Caco-2 (cell line): ENCODE measurements around the gene MCUB. TPM values are rescaled to one million over a fixed set of nuclear protein-coding genes. Genes with fewer than 3 reads are reported as not detected.

Experiments used
- BruUV-seq: library from RNA; stranded (reverse); fragments of 400-500 nt; replicated peaks from 2 replicates; lab custom pipeline; 2021; lab: Mats Ljungman, UMichigan
- CTCF ChIA-PET: fragments of 300-600 bp; sonication (Branson Sonifier 250); formaldehyde crosslinking; loops from one replicate; lab custom pipeline; 2022; ENCODE audit warnings: antibody characterized with exemption; lab: Charles Lee
- POLR2A ChIA-PET: fragments of 300-600 bp; sonication (Branson Sonifier 250); formaldehyde crosslinking; loops from one replicate; lab custom pipeline; 2022; ENCODE audit warnings: antibody characterized with exemption; lab: Charles Lee
- DNase-seq, 2 experiments: peaks; one replicate each; pipeline versions ENCODE4 v3.0.0 to v3.0.0-alpha.2; 2020 to 2022
- H3K27me3 ChIP-seq: replicated peaks from 2 replicates; pipeline ENCODE4 v1.6.0; 2011; ENCODE audit warnings: low read length; ENCODE audit not compliant: control insufficient read depth, insufficient read depth
- H3K36me3 ChIP-seq: 2 replicates; pipeline ENCODE4 v1.5.1; 2011; ENCODE audit warnings: low read length; ENCODE audit not compliant: control insufficient read depth, insufficient read depth
- H3K4me1 ChIP-seq: fragments of 250-450 bp; sonication (Bioruptor Pico); 2 replicates; pipeline ENCODE4 v1.5.1; 2020; ENCODE audit warnings: mild to moderate bottlenecking
- H3K4me3 ChIP-seq: 2 replicates; pipeline ENCODE4 v1.5.1; 2011; ENCODE audit warnings: low read depth, mild to moderate bottlenecking, control low read depth, low read length
- H3K9me3 ChIP-seq: fragments of 250-450 bp; sonication (Bioruptor Pico); 2 replicates; pipeline ENCODE4 v1.5.1; 2020; ENCODE audit warnings: mild to moderate bottlenecking, moderate library complexity
- H3K27ac Mint-ChIP-seq: one replicate; pipeline ENCODE4 v1.8.0; 2022; ENCODE audit warnings: mixed read lengths; ENCODE audit not compliant: unreplicated experiment
- H3K27me3 Mint-ChIP-seq: one replicate; pipeline ENCODE4 v1.8.0; 2022; ENCODE audit warnings: mixed read lengths; ENCODE audit not compliant: insufficient read depth, unreplicated experiment
- H3K36me3 Mint-ChIP-seq: one replicate; pipeline ENCODE4 v1.8.0; 2022; ENCODE audit warnings: mild to moderate bottlenecking, mixed read lengths; ENCODE audit not compliant: insufficient read depth, unreplicated experiment
- H3K4me1 Mint-ChIP-seq: one replicate; pipeline ENCODE4 v1.8.0; 2022; ENCODE audit warnings: low read depth, mixed read lengths; ENCODE audit not compliant: unreplicated experiment
- H3K4me3 Mint-ChIP-seq: one replicate; pipeline ENCODE4 v1.8.0; 2022; ENCODE audit warnings: mild to moderate bottlenecking, moderate library complexity, mixed read lengths; ENCODE audit not compliant: unreplicated experiment
- H3K9me3 Mint-ChIP-seq: one replicate; pipeline ENCODE4 v1.8.0; 2022; ENCODE audit warnings: mixed read lengths; ENCODE audit not compliant: unreplicated experiment
- CTCF ChIP-seq, 2 experiments: fragments of 200-600 bp in 1 of 2; IDR thresholded peaks; 1 replicate in 1 of 2; 2 replicates in 1 of 2; pipeline versions ENCODE4 v1.5.1 to v1.8.0; 2011 to 2022; ENCODE audit warnings: antibody characterized with exemption in 1 of 2, control low read depth in 1 of 2, inconsistent platforms in 1 of 2, low read depth in 1 of 2, low read length in 1 of 2, mild to moderate bottlenecking in 1 of 2, moderate library complexity in 1 of 2; ENCODE audit not compliant: insufficient read depth in 1 of 2, severe bottlenecking in 1 of 2, unreplicated experiment in 1 of 2
- intact Hi-C: fragments of 100-400 bp; cut with micrococcal nuclease; formaldehyde crosslinking; loops from one replicate; pipeline ENCODE4 v1.10.0; 2022; ENCODE audit not compliant: unreplicated experiment
- total RNA-seq: library from RNA; stranded (reverse); gene quantifications from 2 replicates; pipeline ENCODE4 v1.2.3, GENCODE V29; 2022

Gene MCUB
- total RNA-seq, 1 experiment from 2014 or later, result 3.6 TPM

DNA sequence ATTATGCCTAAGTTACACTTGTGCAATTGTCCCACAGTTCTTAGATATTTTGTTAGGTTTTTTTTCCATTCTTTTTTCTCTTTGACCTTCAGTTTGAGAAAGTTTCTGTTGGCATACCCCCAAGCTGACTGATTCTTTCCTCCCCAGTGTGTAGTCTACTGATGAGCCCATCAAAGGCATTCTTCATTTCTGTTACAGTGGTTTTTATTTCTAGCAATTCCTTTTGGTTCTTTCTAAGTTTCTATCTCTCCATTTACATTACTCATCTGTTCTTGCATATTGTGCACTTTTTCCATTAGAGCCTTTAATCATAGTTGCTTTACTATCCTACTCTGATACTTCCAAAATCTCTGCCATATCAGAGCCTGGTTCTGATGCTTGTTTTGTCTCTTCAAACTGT lies 111.3 kb downstream of the MCUB start:
- TF ChIP-seq CTCF (IDR thresholded peaks at IDR 0.05; ENCODE audit: insufficient read depth in 1 of 2, low read depth in 1 of 2, low read length in 1 of 2, severe bottlenecking in 1 of 2, unreplicated experiment in 1 of 2), result no peak
- H3K27ac Mint-ChIP-seq, result no peak overlapping the region
- no TSS peak for BruUV-seq
- peaks cover 11% of the 10 kb centered on the region for H3K9me3 Mint-ChIP-seq
- H3K27me3 Mint-ChIP-seq, result peaks cover 20% of the 10 kb centered on the region
- H3K36me3 Mint-ChIP-seq, result no peaks in the 10 kb centered on the region
- Histone ChIP-seq H3K27me3 (no peaks in the 10 kb centered on the region), H3K4me1 (no peaks in the 10 kb centered on the region), H3K9me3 (no peaks in the 10 kb centered on the region), H3K36me3 (no peaks in the 10 kb centered on the region), H3K4me3 (no peak overlapping the region)
- DNase-seq, result no peak
- H3K4me1 Mint-ChIP-seq, result no peaks in the 10 kb centered on the region
- intact Hi-C loops, result no loop called here
- H3K4me3 Mint-ChIP-seq, result no peak overlapping the region
- ChIA-PET POLR2A (no interaction called here), CTCF (no interaction called here)

DNA sequence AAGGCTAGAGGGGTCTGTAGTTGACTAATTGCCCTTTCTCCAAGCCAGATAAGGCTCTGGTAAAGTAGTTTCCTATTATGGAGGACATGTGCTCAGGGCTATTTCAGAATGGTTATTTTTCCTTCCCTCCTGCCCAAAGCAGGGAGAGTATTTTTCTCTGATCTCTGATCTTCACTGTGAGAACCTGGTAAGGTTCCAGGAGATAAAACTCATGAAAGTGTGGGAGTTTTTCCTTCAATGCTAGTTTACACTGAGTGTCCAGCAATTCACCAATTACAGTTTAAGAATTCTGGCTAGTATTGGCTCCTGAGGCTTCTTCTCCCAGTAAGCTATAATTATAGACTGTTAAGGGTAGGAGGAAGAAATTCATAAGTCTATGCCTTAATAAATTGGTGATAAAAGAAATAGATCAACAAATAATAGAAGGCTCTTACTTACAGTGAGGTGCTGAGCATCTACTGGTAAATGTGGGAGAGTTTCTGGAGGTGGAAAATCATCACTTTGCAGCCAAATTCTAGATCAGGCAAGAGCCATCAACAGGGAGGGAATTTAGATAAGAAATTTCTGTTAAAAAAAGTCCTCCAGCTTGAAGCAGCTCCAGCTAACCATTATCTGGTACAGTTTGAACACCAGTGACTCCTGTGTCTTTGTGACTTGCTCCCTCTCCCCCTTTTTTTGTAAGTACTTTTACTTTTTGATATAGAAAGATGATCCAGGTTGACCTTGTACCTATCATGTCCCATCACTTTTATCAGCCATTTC lies 112.3 kb downstream of the MCUB start:
- Histone ChIP-seq H3K4me1 (no peaks in the 10 kb centered on the region), H3K36me3 (no peaks in the 10 kb centered on the region), H3K9me3 (no peaks in the 10 kb centered on the region), H3K4me3 (no peak overlapping the region), H3K27me3 (no peaks in the 10 kb centered on the region)
- TF ChIP-seq CTCF (IDR thresholded peaks at IDR 0.05; ENCODE audit: insufficient read depth in 1 of 2, low read depth in 1 of 2, low read length in 1 of 2, severe bottlenecking in 1 of 2, unreplicated experiment in 1 of 2), result no peak
- Mint-ChIP-seq H3K27ac (no peak overlapping the region), H3K4me3 (no peak overlapping the region), H3K9me3 (peaks cover 11% of the 10 kb centered on the region), H3K36me3 (no peaks in the 10 kb centered on the region), H3K27me3 (peaks cover 20% of the 10 kb centered on the region), H3K4me1 (no peaks in the 10 kb centered on the region)
- ChIA-PET POLR2A (no interaction called here), CTCF (no interaction called here)
- intact Hi-C loops, result no loop called here
- no TSS peak for BruUV-seq
- no peak for DNase-seq

- no peak for TF ChIP-seq CTCF (IDR thresholded peaks at IDR 0.05; ENCODE audit: insufficient read depth in 1 of 2, low read depth in 1 of 2, low read length in 1 of 2, severe bottlenecking in 1 of 2, unreplicated experiment in 1 of 2)
- Mint-ChIP-seq H3K9me3 (peaks cover 11% of the 10 kb centered on the region), H3K4me1 (no peaks in the 10 kb centered on the region), H3K36me3 (no peaks in the 10 kb centered on the region), H3K27ac (no peak overlapping the region), H3K27me3 (peaks cover 19% of the 10 kb centered on the region), H3K4me3 (no peak overlapping the region)
- ChIA-PET POLR2A (no interaction called here), CTCF (no interaction called here)
- H3K4me1 ChIP-seq, result no peaks in the 10 kb centered on the region
- DNase-seq, result no peak
- no peaks in the 10 kb centered on the region for H3K27me3 ChIP-seq
- intact Hi-C loops, result no loop called here
- H3K36me3 ChIP-seq, result no peaks in the 10 kb centered on the region
- no TSS peak for BruUV-seq
- no peaks in the 10 kb centered on the region for H3K9me3 ChIP-seq
- no peak overlapping the region for H3K4me3 ChIP-seq
Observed at GRCh38 chr4:109673303-109673702, 113.3 kb downstream of the MCUB start.
